PC-3 (cell line): ENCODE results near the gene LAMB4. TPM values are rescaled to one million over a fixed set of nuclear protein-coding genes. Genes with fewer than 3 reads are reported as not detected.
"Not testable (repeated sequence)": the region's sequence is repeated elsewhere in the genome, so short reads cannot be mapped to it uniquely, and the experiment has no call there.

Experiments
- ATAC-seq: fragments of 200-7000 bp; cut with Tn5 transposase; 2 replicates; pipeline ENCODE4 v1.9.1; 2020; ENCODE audit warnings: mild to moderate bottlenecking, moderate library complexity
- BruUV-seq: library from RNA; stranded (reverse); fragments of 400-500 nt; replicated peaks from 2 replicates; lab custom pipeline; 2021; lab: Mats Ljungman, UMichigan
- CTCF ChIA-PET: fragments of 300-600 bp; sonication (Branson Sonifier 250); formaldehyde crosslinking; loops from one replicate; lab custom pipeline; 2022; ENCODE audit warnings: antibody characterized with exemption; lab: Charles Lee
- POLR2A ChIA-PET: fragments of 300-600 bp; sonication (Branson Sonifier 250); formaldehyde crosslinking; loops from one replicate; lab custom pipeline; 2022; ENCODE audit warnings: antibody characterized with exemption; ENCODE audit not compliant: unreplicated experiment; lab: Charles Lee
- DNase-seq: peaks from one replicate; pipeline ENCODE4 v3.0.0-alpha.2; 2015
- H2AFZ ChIP-seq: fragments of 300-600 bp; sonication (generic); 2 replicates; pipeline ENCODE4 v1.6.0; 2016; ENCODE audit warnings: antibody characterized with exemption, low read length
- H3F3A ChIP-seq: fragments of 300-600 bp; sonication (generic); one replicate; pipeline ENCODE4 v1.6.0; 2017; ENCODE audit warnings: antibody characterized with exemption, low read length, control low read depth, mild to moderate bottlenecking; ENCODE audit not compliant: unreplicated experiment
- H3K27ac ChIP-seq: fragments of 300-600 bp; sonication (generic); 2 replicates; pipeline ENCODE4 v1.5.1; 2016; ENCODE audit warnings: mild to moderate bottlenecking, low read length
- H3K27me3 ChIP-seq: fragments of 300-600 bp; sonication (generic); 2 replicates; pipeline ENCODE4 v1.6.1; 2016; ENCODE audit warnings: low read length, mixed read lengths
- H3K36me3 ChIP-seq: fragments of 300-600 bp; sonication (generic); 2 replicates; pipeline ENCODE4 v1.6.1; 2016; ENCODE audit warnings: low read depth, mixed run types, low read length, mixed read lengths
- H3K4me1 ChIP-seq: fragments of 300-600 bp; sonication (generic); 2 replicates; pipeline ENCODE4 v1.5.1; 2016; ENCODE audit warnings: low read length; ENCODE audit not compliant: insufficient read depth
- H3K4me2 ChIP-seq: fragments of 300-600 bp; sonication (generic); 2 replicates; pipeline ENCODE4 v1.6.0; 2016; ENCODE audit warnings: low read length
- H3K4me3 ChIP-seq: fragments of 300-600 bp; sonication (generic); 2 replicates; pipeline ENCODE4 v1.5.1; 2016; ENCODE audit warnings: mild to moderate bottlenecking, low read length, mixed read lengths
- H3K79me2 ChIP-seq: fragments of 300-600 bp; sonication (generic); 2 replicates; pipeline ENCODE4 v1.6.1; 2017; ENCODE audit warnings: low read length, mixed read lengths
- H3K9ac ChIP-seq: fragments of 300-600 bp; sonication (generic); 2 replicates; pipeline ENCODE4 v1.6.0; 2016; ENCODE audit warnings: mild to moderate bottlenecking, low read length
- H3K9me2 ChIP-seq: fragments of 300-600 bp; sonication (generic); replicated peaks from 2 replicates; pipeline ENCODE4 v1.6.1; 2016; ENCODE audit warnings: mixed run types, low read length, mixed read lengths
- H3K9me3 ChIP-seq: fragments of 300-600 bp; sonication (generic); 2 replicates; pipeline ENCODE4 v1.6.1; 2016; ENCODE audit warnings: low read length, mixed read lengths
- H4K20me1 ChIP-seq: fragments of 300-600 bp; sonication (generic); 2 replicates; pipeline ENCODE4 v1.6.1; 2016; ENCODE audit warnings: low read length, mixed read lengths
- EZH2 ChIP-seq: fragments of 300-600 bp; sonication (generic); IDR thresholded peaks from one replicate; pipeline ENCODE4 v1.6.1; 2017; ENCODE audit warnings: antibody characterized with exemption, mild to moderate bottlenecking, low read length; ENCODE audit not compliant: unreplicated experiment
- EZH2phosphoT487 ChIP-seq: fragments of 300-600 bp; sonication (generic); IDR thresholded peaks from 2 replicates; pipeline ENCODE4 v1.6.1; 2018; ENCODE audit warnings: mild to moderate bottlenecking, antibody characterized with exemption, low read length, borderline replicate concordance
- intact Hi-C: fragments of 100-400 bp; cut with micrococcal nuclease; formaldehyde crosslinking; loops from 2 replicates; pipeline ENCODE4 v1.9.0; 2023
- total RNA-seq: library from RNA; depleted of rRNA; stranded (reverse); fragments of >200 nt; gene quantifications from 2 replicates; pipeline ENCODE4 v1.2.3, GENCODE V29; 2014
- TF ChIP-seq, protein P1 (sequence below): fragments of 300-600 bp; sonication (generic); conservative IDR thresholded peaks from 2 replicates; pipeline ENCODE4 v1.5.1; 2017; ENCODE audit warnings: antibody characterized with exemption, low read depth, mild to moderate bottlenecking, low read length

The LAMB4 gene
- total RNA-seq, 1 experiment from 2014 or later, result 0.04 TPM

DNA sequence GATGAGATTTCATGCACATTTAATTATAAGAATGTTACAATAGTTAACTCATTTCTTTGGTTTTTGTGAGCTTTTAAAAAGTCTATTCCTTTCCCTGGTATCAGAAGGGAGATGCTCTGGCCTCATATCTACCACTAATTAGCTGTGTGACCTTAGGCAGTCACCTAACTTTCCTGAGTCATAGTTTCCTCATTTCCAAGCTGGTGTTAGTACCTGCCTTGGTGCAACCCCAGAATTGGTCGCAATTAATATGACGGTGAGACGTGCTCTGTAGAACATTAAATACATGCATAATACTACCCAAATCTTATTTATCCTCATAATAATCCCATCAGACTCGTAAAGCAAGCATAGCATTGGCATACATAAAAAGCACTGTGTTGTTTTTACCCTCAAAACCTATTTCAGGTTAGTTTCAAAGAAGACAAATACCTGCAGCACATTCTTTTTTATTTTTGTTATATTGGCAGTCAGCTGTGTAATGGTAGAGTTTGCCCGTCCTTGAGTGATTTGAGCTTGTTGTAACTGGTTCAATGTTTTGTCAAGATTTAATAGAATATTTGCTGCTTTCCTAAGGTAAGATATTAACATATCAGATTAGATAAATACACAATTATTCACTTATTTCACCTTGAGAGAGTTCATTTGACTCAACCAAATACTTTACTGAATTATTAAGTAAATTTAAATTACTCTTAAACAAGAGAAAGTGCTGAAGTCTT, 96.2 kb downstream of the LAMB4 start:
- intact Hi-C loops, result no loop called here
- Histone ChIP-seq H3K4me2 (no peak overlapping the region), H3K27ac (no peak overlapping the region), H3K9me3 (no peaks in the 10 kb centered on the region), H3K27me3 (no peaks in the 10 kb centered on the region), H3K4me3 (no peak overlapping the region), H3K4me1 (peaks cover 9% of the 10 kb centered on the region), H4K20me1 (no peaks in the 10 kb centered on the region), H3K79me2 (no peaks in the 10 kb centered on the region), H3K9me2 (no peaks in the 10 kb centered on the region), H3F3A (no peaks in the 10 kb centered on the region), H3K36me3 (no peaks in the 10 kb centered on the region), H3K9ac (no peak overlapping the region), H2AFZ (no peak overlapping the region)
- POLR2A ChIA-PET, result no interaction called here
- no peak for TF ChIP-seq EZH2
- TF ChIP-seq, protein P1, sequence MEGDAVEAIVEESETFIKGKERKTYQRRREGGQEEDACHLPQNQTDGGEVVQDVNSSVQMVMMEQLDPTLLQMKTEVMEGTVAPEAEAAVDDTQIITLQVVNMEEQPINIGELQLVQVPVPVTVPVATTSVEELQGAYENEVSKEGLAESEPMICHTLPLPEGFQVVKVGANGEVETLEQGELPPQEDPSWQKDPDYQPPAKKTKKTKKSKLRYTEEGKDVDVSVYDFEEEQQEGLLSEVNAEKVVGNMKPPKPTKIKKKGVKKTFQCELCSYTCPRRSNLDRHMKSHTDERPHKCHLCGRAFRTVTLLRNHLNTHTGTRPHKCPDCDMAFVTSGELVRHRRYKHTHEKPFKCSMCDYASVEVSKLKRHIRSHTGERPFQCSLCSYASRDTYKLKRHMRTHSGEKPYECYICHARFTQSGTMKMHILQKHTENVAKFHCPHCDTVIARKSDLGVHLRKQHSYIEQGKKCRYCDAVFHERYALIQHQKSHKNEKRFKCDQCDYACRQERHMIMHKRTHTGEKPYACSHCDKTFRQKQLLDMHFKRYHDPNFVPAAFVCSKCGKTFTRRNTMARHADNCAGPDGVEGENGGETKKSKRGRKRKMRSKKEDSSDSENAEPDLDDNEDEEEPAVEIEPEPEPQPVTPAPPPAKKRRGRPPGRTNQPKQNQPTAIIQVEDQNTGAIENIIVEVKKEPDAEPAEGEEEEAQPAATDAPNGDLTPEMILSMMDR, result no peak
- CTCF ChIA-PET, result no interaction called here
- no peak for DNase-seq
- BruUV-seq, result no TSS peak
- ATAC-seq, result no peak

DNA sequence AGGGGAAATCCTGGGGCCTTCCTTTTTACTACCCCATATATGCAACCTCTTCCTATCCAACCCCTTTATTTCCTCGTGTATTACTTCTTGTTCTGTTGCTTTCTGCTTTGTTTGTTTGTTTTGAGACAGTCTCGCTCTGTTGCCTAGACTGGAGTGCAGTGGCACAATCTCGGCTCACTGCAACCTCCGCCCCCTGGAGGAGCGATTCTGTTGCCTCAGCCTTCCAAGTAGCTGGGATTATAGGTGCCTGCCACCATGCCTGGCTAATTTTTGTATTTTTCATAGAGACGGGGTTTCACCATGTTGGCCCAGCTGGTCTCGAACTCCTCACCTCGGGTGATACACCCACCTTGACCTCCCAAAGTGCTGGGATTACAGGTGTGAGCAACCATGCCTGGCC, 96.9 kb downstream of the LAMB4 start:
- H3K4me3 ChIP-seq, H3K9me3 ChIP-seq, H2AFZ ChIP-seq, intact Hi-C loops, H3K36me3 ChIP-seq, H3K79me2 ChIP-seq, H3K4me1 ChIP-seq, H3K27me3 ChIP-seq, ATAC-seq, H3K27ac ChIP-seq, DNase-seq, H3F3A ChIP-seq, BruUV-seq, H3K9me2 ChIP-seq, H4K20me1 ChIP-seq, H3K9ac ChIP-seq, POLR2A ChIA-PET, CTCF ChIA-PET, H3K4me2 ChIP-seq: not testable (repeated sequence)

DNA sequence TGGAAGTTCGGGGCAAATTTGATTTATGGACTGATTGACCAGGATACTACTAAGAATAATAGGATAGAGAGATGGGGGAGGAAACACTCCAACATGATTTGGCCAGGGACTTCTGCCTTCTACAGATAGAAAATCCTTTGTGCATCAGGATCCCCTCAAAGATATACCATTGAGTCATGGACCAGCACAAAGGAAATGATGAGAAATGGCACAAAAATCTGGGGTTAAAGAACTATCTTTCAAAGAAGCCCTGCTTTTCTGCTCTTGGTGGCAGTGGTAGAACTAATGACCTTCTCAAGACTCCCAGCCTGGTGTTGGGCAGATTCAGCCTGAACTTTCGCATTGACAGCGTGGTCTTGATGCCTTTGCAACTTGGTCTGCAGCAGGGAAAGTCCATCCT, 99.6 kb downstream of the LAMB4 start:
- 0 out of 2 replicates have a peak overlapping the region, but pooled peaks have one; percentile 26 for H2AFZ ChIP-seq
- ChIA-PET CTCF (no interaction called here), POLR2A (interaction anchor here (0.6 kb wide), 1 partner anchor 85 kb away, joined by 4 read pairs; no protein-coding TSS in a partner anchor)
- BruUV-seq, result no TSS peak
- DNase-seq, result no peak
- H3K36me3 ChIP-seq, result no peaks in the 10 kb centered on the region
- peaks cover 15% of the 10 kb centered on the region for H3K4me1 ChIP-seq
- H3F3A ChIP-seq, result no peaks in the 10 kb centered on the region
- no peak overlapping the region for H3K9ac ChIP-seq
- no peaks in the 10 kb centered on the region for H3K9me2 ChIP-seq
- TF ChIP-seq EZH2 (no peak), EZH2phosphoT487 (no peak)
- TF ChIP-seq, protein P1, result no peak
- H3K27me3 ChIP-seq, result no peaks in the 10 kb centered on the region
- no peak for ATAC-seq
- H4K20me1 ChIP-seq, result no peaks in the 10 kb centered on the region
- no peak overlapping the region for H3K4me3 ChIP-seq
- no peak overlapping the region for H3K4me2 ChIP-seq
- intact Hi-C loops, result no loop called here
- H3K27ac ChIP-seq, result no peak overlapping the region
- H3K9me3 ChIP-seq, result no peaks in the 10 kb centered on the region
- H3K79me2 ChIP-seq, result no peaks in the 10 kb centered on the region
